ENCODE measurements around the gene GALNT18.
A peak's percentile ranks its signal among the peaks of the same experiment; 100 is the strongest.

Gene GALNT18

GRCh38 chr11:11624926-11625325, 3.1 kb upstream of the GALNT18 start:
- DNase-seq (ENCODE audit: low read depth in 2 of 3, low spot score in 2 of 3), result no peak

DNA sequence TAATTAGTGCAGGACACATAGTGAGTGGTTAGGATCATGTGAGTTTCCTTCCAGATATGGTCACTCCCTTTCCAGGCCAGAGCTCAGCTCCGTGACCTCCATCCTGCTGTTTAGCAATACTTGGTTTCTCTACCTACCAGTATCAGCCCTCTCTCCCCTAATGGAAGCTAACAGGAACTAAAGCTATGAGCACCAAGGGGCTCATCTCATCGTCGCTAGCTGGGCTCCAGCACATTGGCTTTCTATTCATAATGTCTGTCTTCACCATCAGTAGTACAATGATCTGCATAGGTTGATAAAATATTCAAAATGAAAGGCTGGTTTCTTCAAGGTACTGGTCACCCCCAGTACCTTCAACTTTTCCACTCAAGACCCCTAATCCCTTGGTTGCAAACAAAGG, 2.4 kb upstream of the GALNT18 start:
- DNase-seq (ENCODE audit: low read depth in 2 of 3, low spot score in 2 of 3), result no peak

DNA sequence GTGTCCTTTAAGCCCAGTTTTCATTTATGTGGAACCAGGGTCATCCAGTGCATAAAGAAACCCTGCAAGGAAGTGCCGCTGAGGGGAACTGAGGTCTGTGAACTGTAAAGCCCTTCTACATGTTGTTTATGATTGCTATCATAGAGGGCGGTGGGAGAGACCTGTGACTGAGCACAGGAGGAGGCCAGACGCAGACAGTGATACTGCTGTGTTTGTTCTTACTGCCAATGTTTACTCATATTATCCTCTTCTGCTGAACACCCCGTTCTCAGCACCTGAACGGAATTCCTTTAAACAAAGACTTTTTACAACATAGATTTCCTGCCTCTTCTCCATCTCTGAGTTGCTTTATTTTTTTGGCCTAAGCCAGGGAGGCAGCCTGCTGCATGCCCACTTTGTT, 967 bp upstream of the GALNT18 start:
- DNase-seq (ENCODE audit: low read depth in 2 of 3, low spot score in 2 of 3), result no peak

GRCh38 chr11:11622340-11622706, 518 bp upstream of the GALNT18 start:
- no peak for DNase-seq (ENCODE audit: low read depth in 2 of 3, low spot score in 2 of 3)

- DNase-seq (ENCODE audit: low read depth in 2 of 3, low spot score in 2 of 3), result peak in 1 of 3 experiments; percentile 1
These were observed 758 bp downstream of the GALNT18 start for GRCh38 chr11:11620921-11621572.

DNA sequence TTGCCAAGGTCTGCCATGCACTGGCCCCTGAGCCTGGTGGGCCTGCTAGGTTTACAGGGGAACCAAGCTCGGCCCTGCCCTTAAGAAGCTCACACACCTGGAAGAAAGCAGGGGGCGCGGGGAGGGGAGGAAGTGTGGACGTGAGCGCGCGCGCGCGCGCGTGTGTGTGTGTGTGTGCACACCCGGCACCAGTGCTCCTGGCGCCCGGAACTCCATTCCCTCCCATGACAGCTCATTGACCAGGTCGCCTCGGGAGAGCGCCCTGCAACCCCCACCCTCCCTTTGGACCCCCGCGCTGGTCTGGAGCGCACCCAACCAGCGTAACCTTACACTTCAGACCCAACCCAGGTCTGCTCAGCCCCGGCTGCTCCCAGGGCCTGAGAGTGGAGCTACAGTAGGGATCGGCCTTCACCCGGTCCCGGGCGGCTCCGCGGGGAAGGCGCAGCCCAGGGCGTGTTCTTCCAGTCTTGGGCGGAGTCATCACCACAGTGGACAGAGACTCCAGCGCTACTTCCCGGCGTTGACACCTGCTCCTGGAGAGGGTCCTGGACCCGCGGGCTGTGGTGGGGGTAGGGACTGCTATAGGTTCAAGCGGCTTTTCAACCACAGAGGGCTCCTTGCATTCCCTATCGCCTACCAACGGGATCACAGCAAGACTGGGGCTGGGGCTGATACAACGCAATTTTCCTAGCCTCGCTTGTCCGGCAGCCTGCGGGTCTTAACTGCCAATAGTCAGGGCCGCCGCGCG, 1.5 kb downstream of the GALNT18 start:
- DNase-seq (ENCODE audit: low read depth in 2 of 3, low spot score in 2 of 3), result peak in 1 of 3 experiments; percentile 1

DNA sequence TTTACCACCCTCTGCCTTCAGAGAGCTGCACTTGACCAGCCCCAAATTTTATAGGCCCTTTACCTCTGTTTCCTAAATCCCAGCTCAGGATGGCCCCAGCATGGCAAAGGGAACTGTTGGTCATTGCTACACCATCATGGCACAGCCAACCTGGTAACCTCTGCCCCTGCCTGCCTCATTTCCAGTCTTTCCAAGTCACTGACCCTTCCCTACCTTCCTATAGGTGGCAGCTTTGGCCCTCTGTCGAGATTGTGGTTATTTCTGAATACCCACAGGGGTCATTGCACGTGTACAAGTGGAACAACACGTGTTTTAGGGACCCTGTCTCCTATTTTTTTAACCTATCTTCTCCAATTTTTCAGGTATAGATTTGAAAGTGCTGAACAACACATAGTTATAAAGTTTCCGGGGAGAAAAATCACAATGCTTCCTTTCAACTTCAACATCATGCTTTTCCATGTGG, 2.8 kb downstream of the GALNT18 start:
- no peak for DNase-seq (ENCODE audit: low read depth in 2 of 3, low spot score in 2 of 3)

- no peak for DNase-seq (ENCODE audit: low read depth in 2 of 3, low spot score in 2 of 3)
These were observed 6.7 kb downstream of the GALNT18 start for GRCh38 chr11:11615086-11615485.

DNA sequence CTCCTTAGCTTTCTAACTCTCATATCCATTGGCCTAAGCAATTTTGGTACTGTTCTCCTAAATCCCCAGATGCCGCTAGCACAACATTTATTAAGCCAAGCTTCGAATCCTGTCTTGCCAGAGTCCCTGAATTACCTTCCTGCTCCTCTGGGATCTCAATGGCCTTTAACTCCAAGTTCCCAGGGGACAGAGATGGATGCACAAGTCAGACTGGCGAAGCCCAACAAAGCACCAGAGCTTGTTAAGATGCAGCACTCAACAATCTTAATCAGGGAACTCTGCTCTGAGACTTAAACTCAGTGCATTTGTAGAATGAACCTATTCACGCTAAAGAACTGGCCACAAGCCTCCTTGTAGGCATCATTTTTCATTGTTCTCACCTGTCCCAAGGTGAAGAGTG, 9.4 kb downstream of the GALNT18 start:
- no peak for DNase-seq (ENCODE audit: low read depth in 2 of 3, low spot score in 2 of 3)

DNA sequence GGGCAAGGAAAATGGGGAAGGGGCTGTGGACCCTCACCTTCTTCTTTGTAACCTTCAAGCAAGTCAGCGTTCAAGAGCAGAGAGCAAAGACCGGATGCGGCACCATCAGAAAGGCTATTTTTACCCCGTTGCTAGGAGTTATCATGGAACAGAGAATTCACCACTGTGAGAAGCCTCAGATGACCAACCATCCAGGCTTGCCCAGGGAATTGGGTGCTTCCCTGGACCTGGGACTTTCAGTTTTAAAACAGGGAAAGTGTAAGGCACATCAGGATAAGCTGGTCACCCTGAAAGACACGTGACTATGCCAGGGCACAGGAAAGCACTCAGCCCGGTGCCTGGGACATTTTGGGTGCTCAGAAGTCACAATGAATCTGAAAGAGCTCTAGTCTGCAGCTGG, 10.4 kb downstream of the GALNT18 start:
- no peak for DNase-seq (ENCODE audit: low read depth in 2 of 3, low spot score in 2 of 3)

- no peak for DNase-seq (ENCODE audit: low read depth in 2 of 3, low spot score in 2 of 3)
These were observed 13.0 kb downstream of the GALNT18 start for GRCh38 chr11:11608783-11609232.

DNA sequence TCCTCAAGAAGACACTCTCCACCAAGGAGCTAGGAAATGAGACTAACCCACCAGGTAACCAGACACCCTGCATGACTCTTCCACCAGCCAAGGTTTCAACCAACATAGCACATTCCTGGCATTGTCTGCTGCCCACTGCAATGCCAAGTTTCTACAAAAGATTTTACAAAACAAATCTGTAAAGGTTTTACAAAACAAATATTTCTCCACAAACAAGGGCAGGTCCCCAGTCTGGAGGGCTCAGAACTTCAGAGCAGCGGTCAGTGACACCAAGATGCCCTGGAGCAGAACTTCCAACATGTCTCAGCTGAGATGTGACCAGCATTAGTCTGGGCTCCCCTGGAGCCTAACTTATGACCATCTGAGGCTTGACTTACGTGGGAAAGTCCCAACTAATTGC, 14.0 kb downstream of the GALNT18 start:
- DNase-seq (ENCODE audit: low read depth in 2 of 3, low spot score in 2 of 3), result no peak

GRCh38 chr11:11605821-11606450, 15.9 kb downstream of the GALNT18 start:
- no peak for DNase-seq (ENCODE audit: low read depth in 2 of 3, low spot score in 2 of 3)

- DNase-seq (ENCODE audit: low read depth in 2 of 3, low spot score in 2 of 3), result no peak
These were observed 16.6 kb downstream of the GALNT18 start for GRCh38 chr11:11605181-11605580.

GRCh38 chr11:11604370-11604990, 17.3 kb downstream of the GALNT18 start:
- no peak for DNase-seq (ENCODE audit: low read depth in 2 of 3, low spot score in 2 of 3)

- no peak for DNase-seq (ENCODE audit: low read depth in 2 of 3, low spot score in 2 of 3)
These were observed 19.8 kb downstream of the GALNT18 start for GRCh38 chr11:11602011-11602410.

DNA sequence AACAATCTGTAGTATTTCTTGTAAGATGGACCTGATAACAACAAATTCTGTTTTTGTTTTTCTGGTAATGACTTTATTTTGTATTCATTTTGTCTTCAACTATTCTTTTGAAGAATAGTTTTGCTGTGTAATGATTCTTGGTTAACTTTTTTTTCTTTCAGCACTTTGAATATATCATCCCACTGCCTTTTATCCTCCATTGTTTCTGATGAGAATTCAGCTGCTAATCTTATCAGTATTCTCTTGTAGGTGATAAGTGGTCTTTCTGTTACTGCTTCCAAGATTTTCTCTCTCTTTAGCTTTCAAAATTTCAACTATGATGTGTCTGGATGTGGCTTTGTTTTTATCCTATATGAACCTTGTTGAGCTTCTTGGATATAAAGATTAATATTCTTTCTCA, 21.5 kb downstream of the GALNT18 start:
- DNase-seq (ENCODE audit: low read depth in 2 of 3, low spot score in 2 of 3), result no peak

- no peak for DNase-seq (ENCODE audit: low read depth in 2 of 3, low spot score in 2 of 3)
These were observed 23.6 kb downstream of the GALNT18 start for GRCh38 chr11:11598243-11598642.

- DNase-seq (ENCODE audit: low read depth in 2 of 3, low spot score in 2 of 3), result no peak
These were observed 27.6 kb downstream of the GALNT18 start for GRCh38 chr11:11594162-11594561.

GRCh38 chr11:11592146-11592684, 29.6 kb downstream of the GALNT18 start:
- DNase-seq (ENCODE audit: low read depth in 2 of 3, low spot score in 2 of 3), result no peak

GRCh38 chr11:11589437-11589836, 32.4 kb downstream of the GALNT18 start:
- no peak for DNase-seq (ENCODE audit: low read depth in 2 of 3, low spot score in 2 of 3)

DNA sequence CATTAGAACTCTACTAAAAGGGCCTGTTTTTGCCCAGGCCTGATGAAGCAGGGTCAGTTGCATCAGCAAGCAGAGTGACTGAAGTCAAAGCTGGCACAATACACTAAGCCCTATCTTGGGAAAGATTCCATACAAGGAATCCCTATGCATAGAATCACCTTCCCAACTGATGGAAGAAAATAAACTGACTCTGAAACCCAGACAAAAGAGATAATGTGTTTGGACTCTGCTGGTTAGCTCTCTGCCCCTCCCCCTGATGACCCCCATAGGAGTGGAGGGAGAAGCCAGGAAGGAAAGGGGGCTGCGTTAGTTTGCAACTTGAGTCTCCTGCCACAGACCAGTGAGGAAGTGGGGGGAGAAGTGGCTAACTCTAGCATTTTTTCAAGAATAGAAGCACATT, 32.9 kb downstream of the GALNT18 start:
- DNase-seq (ENCODE audit: low read depth in 2 of 3, low spot score in 2 of 3), result no peak
